Measurements from ENCODE around the gene SLC9A6. TPM values are rescaled to one million over a fixed set of nuclear protein-coding genes. Genes with fewer than 3 reads are reported as not detected.

SLC9A6 gene
- total and polyA plus RNA-seq, 2 of the 8 experiments (the other 6 are each of a cell fraction or from before 2014, with no cell fraction given) = 8.0 to 14.1 TPM

DNA sequence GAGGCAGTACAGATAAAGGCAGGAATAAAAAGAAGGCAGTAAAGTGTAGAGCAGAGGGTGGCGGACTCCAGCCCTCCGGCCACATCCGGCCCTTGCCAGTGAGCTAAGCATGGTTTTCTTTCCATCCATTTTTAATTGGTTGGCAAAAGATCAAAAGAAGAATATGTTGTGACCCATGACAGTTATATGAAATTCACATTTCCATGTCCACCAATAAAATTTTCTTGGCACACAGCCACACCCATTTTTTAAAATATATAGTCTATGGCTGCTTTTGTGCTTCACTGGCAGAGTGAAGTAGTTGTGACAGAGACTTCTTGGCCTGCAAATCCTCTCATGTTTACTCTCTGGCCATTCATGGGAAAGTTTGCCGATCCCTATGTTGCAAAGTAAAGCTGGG, 29.8 kb downstream of the SLC9A6 start:
- 96% methylated on average over 4 of the region's 4 CpGs; no CpG with 5 or more reads in 1 of the 2 experiments for WGBS, 2 experiments (ENCODE audit: extremely low coverage in 1 of 2, insufficient coverage in 1 of 2, insufficient read length in 1 of 2, insufficient replicate concordance in 2 of 2, low coverage in 1 of 2, low lambda C conversion rate in 2 of 2, missing lambda C conversion rate in 1 of 2)
- no peak overlapping the region for H3K56ac ChIP-seq (replicated peaks; ENCODE audit: insufficient read length, low read depth, low read length)
- H3K23ac ChIP-seq (ENCODE audit: insufficient read length) = no peak overlapping the region
- DNase-seq (ENCODE audit: low read depth in 1 of 2, low spot score in 2 of 2) (no peak), FAIRE-seq (no peak)
- no peaks in the 10 kb centered on the region for H3K79me1 ChIP-seq (ENCODE audit: low read depth, low read length)
- no peaks in the 10 kb centered on the region for H3K4me1 ChIP-seq (replicated peaks in 1 of 4; ENCODE audit: control insufficient read depth in 3 of 4, insufficient read depth in 4 of 4, low read length in 3 of 4)
- H3K14ac ChIP-seq (ENCODE audit: insufficient read length) = no peak overlapping the region
- H2AFZ ChIP-seq (ENCODE audit: low read length) = no peak overlapping the region
- peaks cover 0 to 9% (median under 1%) of the 10 kb centered on the region in 4 experiments; a peak in 3 of 8 replicates for H3K36me3 ChIP-seq (ENCODE audit: control insufficient read depth in 2 of 4, insufficient read depth in 4 of 4, low read length in 3 of 4)
- no peak overlapping the region for H3K18ac ChIP-seq (ENCODE audit: extremely low read depth, low read length)
- ChIA-PET POLR2A (ENCODE audit: partially characterized antibody) (no interaction called here), CTCF (ENCODE audit: partially characterized antibody) (interaction anchor here (1.2 kb wide), 1 partner anchor 191 kb away, joined by 3 read pairs; no protein-coding TSS in a partner anchor)
- no peaks in the 10 kb centered on the region for H3K23me2 ChIP-seq (ENCODE audit: low read depth, low read length)
- no peak overlapping the region for H2BK120ac ChIP-seq (replicated peaks; ENCODE audit: low read depth, low read length)
- no peaks in the 10 kb centered on the region for H3K9me3 ChIP-seq (ENCODE audit: insufficient read depth in 2 of 2, low read depth in 1 of 2, low read length in 1 of 2)
- no peak overlapping the region for H4K8ac ChIP-seq (ENCODE audit: extremely low read depth, insufficient read depth, low read length)
- no peak overlapping the region for H2BK5ac ChIP-seq (ENCODE audit: low read depth, low read length)
- H3K79me2 ChIP-seq (ENCODE audit: control insufficient read depth in 1 of 2, insufficient read depth in 2 of 2, low read length in 2 of 2) = no peaks in the 10 kb centered on the region
- H3K4me2 ChIP-seq (ENCODE audit: insufficient read depth in 1 of 2, low read depth in 2 of 2, low read length in 2 of 2) = no peak overlapping the region
- no peak overlapping the region for H3K4ac ChIP-seq (replicated peaks; ENCODE audit: insufficient read length, low read depth, low read length)
- no peak overlapping the region for H3K27ac ChIP-seq (ENCODE audit: low read depth, low read length)
- no peaks in the 10 kb centered on the region for H4K20me1 ChIP-seq (replicated peaks in 1 of 2; ENCODE audit: control insufficient read depth in 1 of 2, insufficient read depth in 2 of 2, low read length in 2 of 2)
- TF ChIP-seq JUN (IDR thresholded peaks at IDR 0.05; ENCODE audit: low read depth, low read length) = no peak
- no peak for TF ChIP-seq BCL11A (IDR thresholded peaks at IDR 0.05; ENCODE audit: low read depth in 2 of 2, low read length in 2 of 2)
- no peak for TF ChIP-seq EZH2 (IDR thresholded peaks at IDR 0.05; ENCODE audit: low read depth, low read length, severe bottlenecking)
- TF ChIP-seq POLR2A (IDR thresholded peaks at IDR 0.05; ENCODE audit: control extremely low read depth in 1 of 2, low read depth in 2 of 2, low read length in 2 of 2) = no peak
- TF ChIP-seq POLR2AphosphoS5 (IDR thresholded peaks at IDR 0.05; ENCODE audit: low read depth, low read length) = no peak
- TF ChIP-seq BACH1 (IDR thresholded peaks at IDR 0.05; ENCODE audit: low read length) = no peak
- no peak for TF ChIP-seq SIRT6 (IDR thresholded peaks at IDR 0.05; ENCODE audit: low read length)
- TF ChIP-seq, protein P1, sequence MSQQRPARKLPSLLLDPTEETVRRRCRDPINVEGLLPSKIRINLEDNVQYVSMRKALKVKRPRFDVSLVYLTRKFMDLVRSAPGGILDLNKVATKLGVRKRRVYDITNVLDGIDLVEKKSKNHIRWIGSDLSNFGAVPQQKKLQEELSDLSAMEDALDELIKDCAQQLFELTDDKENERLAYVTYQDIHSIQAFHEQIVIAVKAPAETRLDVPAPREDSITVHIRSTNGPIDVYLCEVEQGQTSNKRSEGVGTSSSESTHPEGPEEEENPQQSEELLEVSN (IDR thresholded peaks at IDR 0.05) = no peak
- no peak for TF ChIP-seq EP300 (IDR thresholded peaks at IDR 0.05; ENCODE audit: borderline replicate concordance in 1 of 2, low read depth in 2 of 2, low read length in 2 of 2)
- no peak for TF ChIP-seq RXRA (IDR thresholded peaks at IDR 0.05; ENCODE audit: insufficient read depth, low read depth, low read length)
- no peak for TF ChIP-seq HDAC6 (IDR thresholded peaks at IDR 0.05; ENCODE audit: low read depth, low read length)
- TF ChIP-seq TCF12 (IDR thresholded peaks at IDR 0.05; ENCODE audit: low read depth, low read length) = no peak
- TF ChIP-seq TEAD4 (IDR thresholded peaks at IDR 0.05; ENCODE audit: low read depth, low read length) = no peak
- no peak for TF ChIP-seq KDM4A (IDR thresholded peaks at IDR 0.05; ENCODE audit: low read depth, low read length, severe bottlenecking)
- no peak for TF ChIP-seq RFX5 (IDR thresholded peaks at IDR 0.05; ENCODE audit: borderline replicate concordance, low read depth, low read length)
- no peaks in the 10 kb centered on the region for H3K27me3 ChIP-seq (replicated peaks in 1 of 4; ENCODE audit: control insufficient read depth in 3 of 4, extremely low read depth in 1 of 4, insufficient read depth in 3 of 4, low read length in 3 of 4)
- no peak overlapping the region for H3K9ac ChIP-seq (replicated peaks in 1 of 4; ENCODE audit: extremely low read depth in 1 of 4, low read depth in 3 of 4, low read length in 3 of 4)
- no peak overlapping the region for H2BK15ac ChIP-seq (ENCODE audit: low read length)
- H2BK12ac ChIP-seq (ENCODE audit: low read depth, low read length) = no peak overlapping the region
- no peak overlapping the region for H4K5ac ChIP-seq (ENCODE audit: insufficient read length, low read depth, low read length)
- H2BK20ac ChIP-seq (ENCODE audit: low read length) = no peak overlapping the region
- no peak overlapping the region for H4K91ac ChIP-seq (replicated peaks; ENCODE audit: insufficient read length, low read length)
- no peak overlapping the region for H2AK5ac ChIP-seq (ENCODE audit: low read depth, low read length)
- H3K4me3 ChIP-seq (ENCODE audit: extremely low read depth in 1 of 4, insufficient read depth in 2 of 4, low read depth in 3 of 4, low read length in 4 of 4) = no peak overlapping the region
